Astrocyte (in vitro differentiated cells and primary cell): ENCODE measurements around the gene DERA. TPM values are rescaled to one million over a fixed set of nuclear protein-coding genes. Genes with fewer than 3 reads are reported as not detected.
A peak's percentile ranks its signal among the peaks of the same experiment; 100 is the strongest.
"Not testable (repeated sequence)": the region's sequence is repeated elsewhere in the genome, so short reads cannot be mapped to it uniquely, and the experiment has no call there.

Experiments
- DNase-seq: peaks from one replicate; pipeline ENCODE4 v3.0.0-alpha.2; 2010; ENCODE audit warnings: low read depth
- FAIRE-seq: peaks from 2 replicates; lab custom pipeline; 2011; peaks lifted over from hg19 to GRCh38; lab: Jason Lieb, UNC
- H2AFZ ChIP-seq: 2 replicates; pipeline ENCODE4 v1.6.0; 2012; ENCODE audit warnings: low read depth, low read length, inconsistent platforms
- H3K27ac ChIP-seq: 2 replicates; pipeline ENCODE4 v1.5.1; 2011; ENCODE audit warnings: low read depth, low read length, inconsistent platforms
- H3K27me3 ChIP-seq: 2 replicates; pipeline ENCODE4 v1.6.0; 2011; ENCODE audit warnings: low read length, inconsistent platforms; ENCODE audit not compliant: insufficient read depth
- H3K36me3 ChIP-seq: 2 replicates; pipeline ENCODE4 v1.5.1; 2011; ENCODE audit warnings: low read length, inconsistent platforms; ENCODE audit not compliant: insufficient read depth
- H3K4me1 ChIP-seq: 2 replicates; pipeline ENCODE4 v1.5.1; 2011; ENCODE audit warnings: low read length, inconsistent platforms; ENCODE audit not compliant: insufficient read depth
- H3K4me2 ChIP-seq: 2 replicates; pipeline ENCODE4 v1.6.0; 2012; ENCODE audit warnings: low read length, inconsistent platforms
- H3K4me3 ChIP-seq: 2 replicates; pipeline ENCODE4 v1.5.1; 2011; ENCODE audit warnings: low read depth, mild to moderate bottlenecking, low read length, inconsistent platforms; ENCODE audit not compliant: insufficient read depth
- H3K79me2 ChIP-seq: 2 replicates; pipeline ENCODE4 v1.6.0; 2012; ENCODE audit warnings: mild to moderate bottlenecking, low read length, inconsistent platforms; ENCODE audit not compliant: insufficient read depth
- H3K9ac ChIP-seq: 2 replicates; pipeline ENCODE4 v1.6.0; 2012; ENCODE audit warnings: mild to moderate bottlenecking, low read length, inconsistent platforms
- H3K9me3 ChIP-seq: 2 replicates; pipeline ENCODE4 v1.5.1; 2012; ENCODE audit warnings: low read depth, mild to moderate bottlenecking, low read length, inconsistent platforms; ENCODE audit not compliant: insufficient read depth
- H4K20me1 ChIP-seq: 2 replicates; pipeline ENCODE4 v1.6.0; 2012; ENCODE audit warnings: low read length, inconsistent platforms; ENCODE audit not compliant: insufficient read depth
- H3K27ac Mint-ChIP-seq: one replicate; pipeline ENCODE4 v1.8.0; 2021; ENCODE audit warnings: mild to moderate bottlenecking, mixed read lengths; ENCODE audit not compliant: unreplicated experiment
- H3K27me3 Mint-ChIP-seq: one replicate; pipeline ENCODE4 v1.8.0; 2021; ENCODE audit warnings: low read depth, mixed read lengths; ENCODE audit not compliant: unreplicated experiment
- H3K36me3 Mint-ChIP-seq: one replicate; pipeline ENCODE4 v1.8.0; 2021; ENCODE audit warnings: low read depth, mixed read lengths; ENCODE audit not compliant: unreplicated experiment
- H3K4me1 Mint-ChIP-seq: one replicate; pipeline ENCODE4 v1.8.0; 2021; ENCODE audit warnings: low read depth, mixed read lengths; ENCODE audit not compliant: unreplicated experiment
- H3K4me3 Mint-ChIP-seq: one replicate; pipeline ENCODE4 v1.8.0; 2021; ENCODE audit warnings: mild to moderate bottlenecking, moderate library complexity, mixed read lengths; ENCODE audit not compliant: unreplicated experiment
- H3K9me3 Mint-ChIP-seq: one replicate; pipeline ENCODE4 v1.8.0; 2021; ENCODE audit warnings: mild to moderate bottlenecking, mixed read lengths; ENCODE audit not compliant: unreplicated experiment
- CTCF ChIP-seq: IDR thresholded peaks from 2 replicates; pipeline ENCODE4 v1.5.1; 2011; ENCODE audit warnings: low read depth, mild to moderate bottlenecking, inconsistent platforms, low read length, moderate library complexity; ENCODE audit not compliant: insufficient read depth
- EZH2 ChIP-seq: IDR thresholded peaks from 2 replicates; pipeline ENCODE4 v1.6.1; 2012; ENCODE audit warnings: mild to moderate bottlenecking, low read length, inconsistent platforms; ENCODE audit not compliant: insufficient read depth
- total RNA-seq: library from RNA; stranded (reverse); gene quantifications from 2 replicates; pipeline ENCODE4 v1.2.1, GENCODE V29; 2021

Gene DERA
- total RNA-seq, 1 donor from 2014 or later: 40.1 TPM

DNA sequence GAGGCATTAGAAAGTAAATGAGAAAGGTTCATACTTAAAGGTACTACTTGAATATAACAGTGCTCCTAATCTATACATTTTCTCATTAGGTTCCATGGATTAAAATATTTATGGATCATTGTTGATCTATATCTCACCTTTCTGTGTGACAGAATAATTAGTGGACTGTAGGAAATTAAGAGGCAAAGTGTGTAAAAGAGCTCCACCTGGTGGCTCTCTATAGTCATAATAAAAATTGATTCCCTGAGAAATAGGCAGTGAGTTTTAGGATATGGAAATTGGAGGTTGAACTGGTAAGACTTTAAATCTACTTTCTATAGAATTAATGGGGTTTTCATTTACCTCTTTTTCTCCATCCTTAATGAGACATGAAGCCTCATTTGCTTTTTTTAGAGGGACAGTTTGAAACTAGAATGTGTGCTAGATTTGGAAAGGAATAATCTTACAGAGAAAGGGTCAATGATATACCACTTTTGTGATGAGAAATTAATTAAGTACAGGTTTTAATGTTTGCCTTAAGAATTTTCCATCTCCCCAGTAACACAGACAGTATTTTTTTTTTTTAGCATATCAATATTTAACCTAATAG, 11.8 kb upstream of the DERA start:
- Histone ChIP-seq H3K4me3 (no peak overlapping the region), H3K27ac (no peak overlapping the region), H3K36me3 (peaks cover 74% of the 10 kb centered on the region), H3K79me2 (peaks cover 11% of the 10 kb centered on the region), H3K9ac (no peak overlapping the region), H3K4me2 (no peak overlapping the region), H3K27me3 (no peaks in the 10 kb centered on the region), H3K9me3 (no peaks in the 10 kb centered on the region), H4K20me1 (peaks cover 28% of the 10 kb centered on the region), H3K4me1 (no peaks in the 10 kb centered on the region), H2AFZ (no peak overlapping the region)
- DNase-seq: no peak
- no peaks in the 10 kb centered on the region for H3K27me3 Mint-ChIP-seq
- H3K36me3 Mint-ChIP-seq: peaks cover 2% of the 10 kb centered on the region
- no peaks in the 10 kb centered on the region for H3K9me3 Mint-ChIP-seq
- TF ChIP-seq CTCF (peak; percentile 49), EZH2 (no peak)
- peak; percentile 50 for FAIRE-seq
- H3K27ac Mint-ChIP-seq: no peak overlapping the region
- H3K4me1 Mint-ChIP-seq: peaks cover 2% of the 10 kb centered on the region
- no peak overlapping the region for H3K4me3 Mint-ChIP-seq

GRCh38 chr12:15904378-15904920, 6.7 kb upstream of the DERA start:
- peaks cover under 1% of the 10 kb centered on the region for H3K4me1 Mint-ChIP-seq
- Histone ChIP-seq H3K4me1 (no peaks in the 10 kb centered on the region), H3K4me2 (no peak overlapping the region), H3K27ac (no peak overlapping the region), H4K20me1 (peaks cover 8% of the 10 kb centered on the region), H3K4me3 (no peak overlapping the region), H3K9me3 (no peaks in the 10 kb centered on the region), H3K36me3 (peaks cover 53% of the 10 kb centered on the region), H3K27me3 (no peaks in the 10 kb centered on the region), H3K9ac (no peak overlapping the region), H3K79me2 (no peaks in the 10 kb centered on the region), H2AFZ (no peak overlapping the region)
- FAIRE-seq: no peak
- H3K27ac Mint-ChIP-seq: no peak overlapping the region
- H3K9me3 Mint-ChIP-seq: no peaks in the 10 kb centered on the region
- no peak for DNase-seq
- H3K36me3 Mint-ChIP-seq: peaks cover 3% of the 10 kb centered on the region
- H3K4me3 Mint-ChIP-seq: no peak overlapping the region
- H3K27me3 Mint-ChIP-seq: no peaks in the 10 kb centered on the region
- no peak for TF ChIP-seq CTCF

- peak overlapping the region; percentile 94 for H3K4me2 ChIP-seq
- Mint-ChIP-seq H3K27me3 (no peaks in the 10 kb centered on the region), H3K36me3 (no peaks in the 10 kb centered on the region), H3K4me1 (peaks cover 7% of the 10 kb centered on the region), H3K4me3 (peak overlapping the region; percentile 86), H3K9me3 (no peaks in the 10 kb centered on the region), H3K27ac (peak overlapping the region; percentile 89)
- H2AFZ ChIP-seq: peak overlapping the region; percentile 38
- H3K79me2 ChIP-seq: peaks cover 8% of the 10 kb centered on the region
- peak overlapping the region; percentile 91 for H3K27ac ChIP-seq
- H3K36me3 ChIP-seq: peaks cover 7% of the 10 kb centered on the region
- TF ChIP-seq CTCF: no peak
- no peak for TF ChIP-seq EZH2
- peak overlapping the region; percentile 94 for H3K9ac ChIP-seq
- no peaks in the 10 kb centered on the region for H3K27me3 ChIP-seq
- no peaks in the 10 kb centered on the region for H3K9me3 ChIP-seq
- peaks cover 3% of the 10 kb centered on the region for H3K4me1 ChIP-seq
- H4K20me1 ChIP-seq: no peaks in the 10 kb centered on the region
- FAIRE-seq (no peak), DNase-seq (no peak)
- peak overlapping the region; percentile 80 for H3K4me3 ChIP-seq
Observed at GRCh38 chr12:15910468-15910863, 666 bp upstream of the DERA start.

GRCh38 chr12:15911931-15912330, 799 bp downstream of the DERA start:
- H3K9me3 ChIP-seq, H4K20me1 ChIP-seq, FAIRE-seq, H3K36me3 Mint-ChIP-seq, H3K36me3 ChIP-seq, H3K4me1 ChIP-seq, H2AFZ ChIP-seq, H3K27me3 ChIP-seq, H3K9me3 Mint-ChIP-seq, H3K27me3 Mint-ChIP-seq, H3K4me1 Mint-ChIP-seq, DNase-seq: not testable (repeated sequence)
- Histone ChIP-seq H3K4me2 (peak overlapping the region; percentile 94), H3K79me2 (peaks cover 12% of the 10 kb centered on the region), H3K4me3 (peak overlapping the region; percentile 80), H3K27ac (peak overlapping the region; percentile 91), H3K9ac (peak overlapping the region; percentile 94)
- Mint-ChIP-seq H3K27ac (peak overlapping the region; percentile 88), H3K4me3 (peak overlapping the region; percentile 93)
